Measurements from ENCODE around the gene POGLUT3. TPM values are rescaled to one million over a fixed set of nuclear protein-coding genes. Genes with fewer than 3 reads are reported as not detected.

POGLUT3 gene
- total and polyA plus RNA-seq, 2 experiments from 2014 or later, result 7.6 to 12.2 TPM

GRCh38 chr11:108536783-108537182 lies 38.6 kb upstream of the POGLUT3 start:
- Histone ChIP-seq H3K4me1 (ENCODE audit: insufficient read depth) (no peaks in the 10 kb centered on the region), H3K4me2 (no peak overlapping the region), H4K20me1 (replicated peaks; ENCODE audit: insufficient read depth) (no peaks in the 10 kb centered on the region), H3K9me2 (ENCODE audit: insufficient read depth) (no peaks in the 10 kb centered on the region), H3K79me2 (replicated peaks; ENCODE audit: insufficient read depth) (no peaks in the 10 kb centered on the region), H2AFZ (no peak overlapping the region), H3K4me3 (no peak overlapping the region), H3K36me3 (ENCODE audit: insufficient read depth) (no peaks in the 10 kb centered on the region), H3K27ac (ENCODE audit: low read depth) (no peak overlapping the region), H3K27me3 (ENCODE audit: insufficient read depth) (no peaks in the 10 kb centered on the region), H3F3A (replicated peaks; ENCODE audit: low read depth) (no peaks in the 10 kb centered on the region)
- Mint-ChIP-seq H3K4me1 (peaks cover 13% of the 10 kb centered on the region; the same call in 2 of the 3 replicates), H3K27ac (peak overlapping the region; percentile 57; the same call in 1 of the 2 replicates), H3K4me3 (no peak overlapping the region), H3K36me3 (ENCODE audit: low read depth) (no peaks in the 10 kb centered on the region; the same call in 2 of the 3 replicates), H3K27me3 (ENCODE audit: insufficient read depth, low read depth, poor library complexity) (no peaks in the 10 kb centered on the region), H3K9me3 (no peaks in the 10 kb centered on the region)
- TF ChIP-seq EZH2phosphoT487 (IDR thresholded peaks at IDR 0.05; ENCODE audit: unreplicated experiment) (no peak), ZNF331 (CRISPR knock-in tag; IDR thresholded peaks at IDR 0.05; ENCODE audit: low read depth) (no peak), ZNF114 (CRISPR knock-in tag; IDR thresholded peaks at IDR 0.05) (no peak), STAT1 (IDR thresholded peaks at IDR 0.05; ENCODE audit: unreplicated experiment) (no peak), JUNB (IDR thresholded peaks at IDR 0.05; ENCODE audit: unreplicated experiment) (no peak), NANOG (IDR thresholded peaks at IDR 0.05; ENCODE audit: borderline replicate concordance) (no peak), POLR2AphosphoS5 (IDR thresholded peaks at IDR 0.05; ENCODE audit: low read depth) (no peak), CREB1 (CRISPR knock-in tag; IDR thresholded peaks at IDR 0.05; ENCODE audit: low read depth) (no peak), REST (IDR thresholded peaks at IDR 0.05; ENCODE audit: unreplicated experiment) (no peak), EZH2 (IDR thresholded peaks at IDR 0.05; ENCODE audit: low read depth, unreplicated experiment) (no peak), ZNF462 (CRISPR knock-in tag; IDR thresholded peaks at IDR 0.05) (no peak), ETS1 (IDR thresholded peaks at IDR 0.05) (no peak)
- TF ChIP-seq, protein P1, sequence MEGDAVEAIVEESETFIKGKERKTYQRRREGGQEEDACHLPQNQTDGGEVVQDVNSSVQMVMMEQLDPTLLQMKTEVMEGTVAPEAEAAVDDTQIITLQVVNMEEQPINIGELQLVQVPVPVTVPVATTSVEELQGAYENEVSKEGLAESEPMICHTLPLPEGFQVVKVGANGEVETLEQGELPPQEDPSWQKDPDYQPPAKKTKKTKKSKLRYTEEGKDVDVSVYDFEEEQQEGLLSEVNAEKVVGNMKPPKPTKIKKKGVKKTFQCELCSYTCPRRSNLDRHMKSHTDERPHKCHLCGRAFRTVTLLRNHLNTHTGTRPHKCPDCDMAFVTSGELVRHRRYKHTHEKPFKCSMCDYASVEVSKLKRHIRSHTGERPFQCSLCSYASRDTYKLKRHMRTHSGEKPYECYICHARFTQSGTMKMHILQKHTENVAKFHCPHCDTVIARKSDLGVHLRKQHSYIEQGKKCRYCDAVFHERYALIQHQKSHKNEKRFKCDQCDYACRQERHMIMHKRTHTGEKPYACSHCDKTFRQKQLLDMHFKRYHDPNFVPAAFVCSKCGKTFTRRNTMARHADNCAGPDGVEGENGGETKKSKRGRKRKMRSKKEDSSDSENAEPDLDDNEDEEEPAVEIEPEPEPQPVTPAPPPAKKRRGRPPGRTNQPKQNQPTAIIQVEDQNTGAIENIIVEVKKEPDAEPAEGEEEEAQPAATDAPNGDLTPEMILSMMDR (conservative IDR thresholded peaks at IDR 0.05; ENCODE audit: low read depth in 2 of 2), result no peak
- no peak for DNase-seq (ENCODE audit: low spot score)
- no peak for ATAC-seq

All from GM23338 (cell line).